Stimulated activated CD4-positive, alpha-beta T cell treated with anti-CD3 and anti-CD28 coated beads, Interleukin-12 subunit alpha, Interleukin-12 subunit beta, amount 100 ng/mL, for 48 hours (primary cell): ENCODE results near the gene DCHS2.

ENCODE experiments used
- DNase-seq, 3 donors: peaks; one replicate each; pipeline ENCODE4 v3.0.0-alpha.2; 2020; ENCODE audit warnings: low read depth in 2 of 3, low spot score in 1 of 3

DCHS2 gene

DNA sequence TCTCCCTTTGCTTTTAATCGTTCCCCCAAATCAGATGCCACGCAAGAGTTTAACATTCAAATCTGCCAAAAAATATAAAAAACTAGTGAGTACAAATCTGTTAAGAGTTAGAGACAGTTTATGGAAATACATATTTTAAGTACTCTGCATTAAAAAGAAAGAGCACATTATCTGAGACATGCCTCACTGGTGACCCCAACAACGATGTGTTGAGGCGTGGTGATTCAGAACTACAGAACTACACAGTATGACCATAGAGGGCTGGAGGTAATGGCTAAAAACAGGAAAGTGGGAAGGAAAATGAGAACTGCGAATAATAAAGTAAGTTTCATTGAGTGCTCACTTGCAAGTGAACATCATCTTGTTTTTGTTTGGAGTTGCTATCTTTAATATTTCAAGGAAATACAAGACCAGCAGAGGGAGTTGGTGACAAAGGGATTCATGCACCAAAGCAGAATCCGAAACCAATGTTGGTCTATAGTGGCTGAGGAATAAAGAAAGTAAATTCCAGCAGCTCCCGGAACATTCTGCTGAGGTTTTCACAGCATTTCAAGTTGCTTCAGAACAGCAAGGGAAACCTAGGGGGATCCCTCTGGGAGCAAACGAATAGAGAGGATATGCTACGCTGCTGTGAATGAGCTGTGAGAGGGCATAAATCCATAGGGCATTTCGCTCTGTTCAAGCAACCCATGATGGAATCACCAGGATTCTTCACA is 92.2 kb downstream of the DCHS2 start:
- DNase-seq, result no peak

DNA sequence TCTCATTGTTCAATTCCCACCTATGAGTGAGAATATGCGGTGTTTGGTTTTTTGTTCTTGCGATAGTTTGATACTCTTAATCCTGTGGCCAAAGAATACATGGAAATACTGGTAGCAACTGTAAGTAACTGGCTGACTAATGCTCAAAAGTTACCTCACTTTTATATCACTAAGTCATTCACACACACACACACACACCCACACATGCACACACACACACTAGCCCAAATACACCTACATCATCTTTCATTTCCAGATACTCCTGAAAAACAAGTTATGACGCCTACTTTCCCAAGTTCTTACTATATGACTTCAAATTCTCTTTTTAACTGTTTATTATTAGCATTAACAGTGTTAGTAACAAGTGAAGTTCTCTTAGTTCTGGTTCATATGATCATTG is 101.3 kb downstream of the DCHS2 start:
- no peak for DNase-seq

GRCh38 chr4:154389148-154389547 is 102.5 kb downstream of the DCHS2 start:
- DNase-seq, result no peak

- no peak for DNase-seq
Observed at GRCh38 chr4:154384012-154384411, 107.6 kb downstream of the DCHS2 start.

GRCh38 chr4:154376486-154376885 is 115.1 kb downstream of the DCHS2 start:
- DNase-seq, result no peak

DNA sequence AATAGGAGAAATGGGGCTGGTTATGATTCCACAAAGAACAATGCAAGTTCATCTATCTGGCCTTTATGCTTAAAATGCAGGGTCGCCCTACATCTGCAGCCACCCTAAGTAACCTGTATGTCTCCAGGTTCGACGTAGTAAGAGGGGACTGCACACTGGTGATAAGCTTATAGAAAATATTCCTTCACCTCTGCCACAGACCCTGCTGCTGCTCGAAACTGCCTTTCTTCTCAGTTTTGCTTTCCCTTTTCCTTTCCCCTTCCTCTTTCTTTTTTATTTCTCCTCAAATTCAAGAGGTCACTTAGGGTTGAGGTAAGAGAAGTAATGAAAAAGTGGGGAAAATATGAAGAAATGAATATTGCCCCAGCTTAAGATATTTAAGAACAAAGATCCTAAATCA is 123.5 kb downstream of the DCHS2 start:
- no peak for DNase-seq

DNA sequence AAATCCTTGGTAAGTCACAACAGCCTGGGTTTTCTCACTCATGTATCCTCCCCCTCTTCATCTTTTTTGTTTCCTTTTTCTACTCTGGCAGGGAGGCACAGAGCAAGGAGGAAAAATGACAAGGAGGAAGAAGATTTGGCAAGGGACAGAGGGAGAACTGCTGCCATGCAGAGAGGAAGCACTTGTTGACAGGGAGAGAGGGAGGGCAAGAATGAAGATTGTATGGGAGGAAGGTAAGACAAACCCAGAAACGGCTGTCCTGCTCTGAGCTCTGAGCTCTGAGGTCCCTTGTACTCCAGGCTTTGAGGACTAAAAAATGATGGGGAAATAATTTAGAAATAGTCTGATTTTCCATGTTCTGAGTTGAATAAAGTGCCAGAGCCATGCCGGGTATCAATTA is 123.9 kb downstream of the DCHS2 start:
- no peak for DNase-seq

- DNase-seq, result no peak
Observed at GRCh38 chr4:154366956-154367355, 124.6 kb downstream of the DCHS2 start.

DNA sequence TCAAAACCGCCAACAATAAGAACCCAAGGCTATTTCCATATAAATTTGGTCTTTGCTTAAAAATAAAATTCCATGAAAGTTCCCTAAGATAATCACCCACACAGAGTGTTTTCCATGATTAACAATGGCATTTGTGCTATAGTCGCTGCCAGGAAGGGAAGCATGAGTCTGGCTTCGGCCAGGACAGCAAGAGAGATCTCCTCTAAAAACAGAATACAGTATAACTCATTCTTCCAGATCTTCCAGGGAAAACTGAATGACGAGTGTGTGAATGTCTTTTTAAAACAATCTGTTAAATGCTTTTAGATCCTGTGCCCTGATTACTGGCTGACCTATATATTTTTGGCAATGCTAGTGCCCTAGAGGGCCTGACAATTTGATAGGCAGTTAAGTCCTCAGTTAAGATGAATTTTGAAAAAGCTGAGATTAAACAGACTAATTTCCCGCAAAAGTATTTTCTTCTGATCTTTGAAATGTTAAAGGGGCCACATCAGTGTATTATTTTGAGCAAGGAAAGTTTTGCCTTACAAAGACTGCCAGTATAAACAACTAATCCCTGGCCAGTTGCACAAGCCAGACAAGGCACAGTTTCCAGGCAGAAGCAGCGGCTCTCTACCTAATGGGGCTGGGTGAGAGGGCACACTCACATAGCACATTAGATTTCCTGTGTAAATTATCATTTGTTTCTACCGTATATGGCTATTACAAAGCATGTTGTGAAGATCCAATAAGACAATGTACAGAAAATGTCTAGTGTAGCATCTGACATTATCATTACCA is 127.3 kb downstream of the DCHS2 start:
- DNase-seq, result no peak

GRCh38 chr4:154361450-154361849 is 130.1 kb downstream of the DCHS2 start:
- DNase-seq, result no peak

- no peak for DNase-seq
Observed at GRCh38 chr4:154360491-154360890, 131.1 kb downstream of the DCHS2 start.

DNA sequence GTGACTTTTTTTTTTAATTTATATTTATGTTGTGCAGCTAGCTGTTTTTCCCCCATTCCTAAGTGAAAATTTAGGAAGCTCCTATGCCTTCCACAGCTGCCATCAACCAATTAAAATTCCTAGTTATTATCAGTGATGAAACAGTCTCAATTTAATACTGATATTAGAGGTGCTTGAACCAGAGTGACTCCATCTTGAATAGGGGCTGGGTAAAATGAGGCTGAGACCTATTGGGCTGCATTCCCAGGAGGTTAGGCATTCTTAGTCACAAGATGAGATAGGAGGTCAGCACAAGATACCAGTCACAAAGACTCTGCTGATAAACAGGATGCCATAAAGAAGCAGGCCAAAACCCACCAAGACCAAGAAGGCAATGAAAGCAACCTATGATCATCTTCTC is 136.7 kb downstream of the DCHS2 start:
- DNase-seq, result no peak

DNA sequence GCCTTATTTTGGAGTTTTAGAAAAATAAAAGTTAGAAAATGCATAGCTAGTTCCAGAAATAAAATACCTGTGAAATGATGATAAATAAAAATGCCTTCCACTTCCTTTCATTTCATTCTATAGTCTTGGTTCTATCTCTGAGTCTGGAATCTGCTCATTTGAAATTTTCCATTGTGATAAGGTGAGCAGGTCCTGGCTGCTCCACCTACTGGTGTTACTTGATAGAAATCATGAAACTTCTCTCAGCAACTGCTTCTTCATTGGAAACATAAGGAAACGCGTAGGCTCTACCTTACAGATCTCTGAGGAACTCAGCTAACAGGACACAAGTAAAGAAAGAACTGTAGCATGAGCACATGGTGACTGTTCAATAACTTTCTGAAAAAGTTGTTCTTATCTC is 141.8 kb downstream of the DCHS2 start:
- no peak for DNase-seq

GRCh38 chr4:154348657-154349056 is 142.9 kb downstream of the DCHS2 start:
- no peak for DNase-seq

DNA sequence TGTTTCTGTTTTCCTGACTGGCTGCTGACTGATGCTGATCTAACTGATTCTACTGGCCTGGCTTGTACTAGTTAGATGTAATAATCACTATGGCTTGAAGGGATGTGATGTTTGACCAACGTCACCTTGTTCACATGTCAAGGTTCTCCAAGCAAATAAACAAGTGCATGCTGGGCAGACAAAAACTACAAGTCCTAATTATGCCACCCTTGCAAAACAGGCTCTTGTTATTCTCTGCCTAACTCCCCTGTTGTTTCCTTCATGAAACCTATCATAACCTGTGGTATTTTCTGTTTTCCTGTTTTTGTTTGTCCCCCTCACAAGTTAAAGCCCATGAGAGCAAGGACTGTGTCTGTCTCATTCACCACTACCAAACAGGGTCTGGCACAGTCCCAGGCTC is 146.2 kb downstream of the DCHS2 start:
- no peak for DNase-seq

GRCh38 chr4:154344686-154345085 is 146.9 kb downstream of the DCHS2 start:
- DNase-seq, result no peak

GRCh38 chr4:154343651-154344050 is 147.9 kb downstream of the DCHS2 start:
- DNase-seq, result no peak

- DNase-seq, result no peak
Observed at GRCh38 chr4:154341448-154341847, 150.2 kb downstream of the DCHS2 start.

GRCh38 chr4:154335588-154335987 is 156.0 kb downstream of the DCHS2 start:
- DNase-seq, result no peak

- peak; percentile 41 to 53 (median 45) for DNase-seq
Observed at GRCh38 chr4:154332681-154333421, 158.7 kb downstream of the DCHS2 start.

- no peak for DNase-seq
Observed at GRCh38 chr4:154329939-154330338, 161.7 kb downstream of the DCHS2 start.

- DNase-seq, result no peak
Observed at GRCh38 chr4:154329268-154329868, 162.2 kb downstream of the DCHS2 start.
